HT1080 (cell line): ENCODE data around the gene MEF2C. TPM values are rescaled to one million over a fixed set of nuclear protein-coding genes. Genes with fewer than 3 reads are reported as not detected.
A peak's percentile ranks its signal among the peaks of the same experiment; 100 is the strongest.

Experiments
- DNase-seq: peaks from one replicate; pipeline ENCODE4 v3.0.0-alpha.2; 2015; ENCODE audit warnings: low read depth
- total RNA-seq: library from RNA; depleted of rRNA; stranded (reverse); fragments of >200 nt; shearing (Covaris generic); gene quantifications from 2 replicates; pipeline ENCODE4 v1.2.3, GENCODE V29; 2014

MEF2C gene
- total RNA-seq, 1 experiment from 2014 or later, result 2.2 TPM

DNA sequence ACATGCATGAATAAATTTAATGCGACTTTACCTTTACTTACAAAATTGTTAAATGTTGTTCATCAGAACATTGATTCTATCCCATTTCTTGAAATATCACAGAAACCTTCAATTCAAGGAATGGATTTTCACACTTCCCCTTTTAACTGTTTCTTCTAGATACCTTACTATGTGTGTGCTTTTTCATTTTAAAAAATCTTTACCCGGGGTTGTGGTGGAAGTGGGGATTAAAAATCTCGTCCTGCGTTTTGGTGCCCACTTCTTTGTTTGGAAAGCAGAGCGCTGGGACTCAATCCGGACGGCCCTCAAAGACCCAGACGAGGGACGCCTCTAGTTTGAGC is 5.8 kb upstream of the MEF2C start:
- no peak for DNase-seq

- no peak for DNase-seq
Measured at GRCh38 chr5:88888291-88888690, 5.3 kb upstream of the MEF2C start.

- DNase-seq, result no peak
Measured at GRCh38 chr5:88887342-88887741, 4.4 kb upstream of the MEF2C start.

- DNase-seq, result no peak
Measured at GRCh38 chr5:88886746-88887341, 3.9 kb upstream of the MEF2C start.

DNA sequence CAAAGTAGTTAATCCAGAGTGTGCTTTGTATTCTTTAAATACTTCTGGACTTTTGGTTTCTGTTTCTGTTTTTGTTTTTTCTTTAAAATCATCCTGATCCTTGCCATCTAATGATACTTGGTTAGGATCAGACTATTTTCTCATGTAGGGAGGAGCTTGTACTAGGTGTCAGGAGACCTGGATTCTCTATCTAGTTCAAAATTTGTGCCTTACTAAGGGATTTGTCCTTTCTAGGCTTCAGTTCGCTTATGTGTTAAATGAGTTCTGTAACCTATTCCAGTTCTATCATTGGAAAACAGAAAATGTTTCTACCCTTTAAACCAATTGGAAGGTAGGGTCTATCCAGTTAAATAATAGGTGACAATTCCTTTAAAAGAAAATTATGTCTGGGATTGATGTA is 3.3 kb upstream of the MEF2C start:
- no peak for DNase-seq

GRCh38 chr5:88885002-88885401 is 2.0 kb upstream of the MEF2C start:
- DNase-seq, result no peak

DNA sequence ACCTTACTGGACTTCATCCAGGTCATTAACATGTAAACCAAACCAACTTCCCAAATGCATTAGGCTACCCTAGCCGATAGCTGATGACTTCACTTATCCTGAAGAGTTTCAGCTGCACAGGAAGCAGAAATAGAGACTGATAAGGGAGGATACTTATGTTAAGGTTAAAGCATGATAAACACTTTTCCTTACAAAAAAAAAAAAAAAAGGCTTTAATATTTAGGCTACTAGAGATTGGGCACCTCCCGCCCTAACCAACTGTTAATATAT is 1.6 kb upstream of the MEF2C start:
- no peak for DNase-seq

DNA sequence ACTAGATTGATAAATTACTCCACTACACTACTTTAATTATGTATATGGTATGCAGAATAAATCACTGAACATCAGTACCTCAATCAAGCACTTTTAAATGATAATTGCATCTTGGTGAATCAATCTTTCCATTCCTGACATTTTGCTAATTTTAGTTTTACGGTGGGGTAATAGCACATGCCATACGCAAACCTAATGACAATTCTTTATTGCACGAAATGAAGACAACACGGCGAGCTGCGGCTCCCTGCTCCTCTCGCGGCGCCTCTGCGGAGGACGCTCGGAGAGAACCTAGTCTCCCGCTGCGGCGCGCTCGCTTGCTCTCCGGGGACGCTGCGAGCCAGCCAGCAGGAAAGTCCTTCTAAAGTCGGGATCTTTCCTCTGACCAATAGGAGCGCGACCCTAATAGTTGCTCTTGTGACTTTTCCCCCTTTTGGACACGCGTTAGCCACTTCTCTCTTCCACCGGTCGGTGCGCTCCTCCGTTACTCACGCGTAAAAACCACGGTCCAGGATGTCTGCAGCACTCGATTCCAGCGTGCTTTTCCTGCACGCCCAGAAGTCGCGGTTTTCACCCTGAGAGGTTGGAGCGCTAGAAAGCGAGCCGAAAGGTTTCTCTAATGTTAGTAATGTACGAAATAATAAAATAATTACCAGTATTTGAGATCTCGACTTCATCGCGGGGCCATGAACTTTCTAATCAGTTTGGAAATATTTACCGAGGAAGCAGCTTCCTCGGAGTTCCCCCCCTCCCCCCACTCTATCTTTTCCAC is 1.0 kb upstream of the MEF2C start:
- DNase-seq, result peak; percentile 67

DNA sequence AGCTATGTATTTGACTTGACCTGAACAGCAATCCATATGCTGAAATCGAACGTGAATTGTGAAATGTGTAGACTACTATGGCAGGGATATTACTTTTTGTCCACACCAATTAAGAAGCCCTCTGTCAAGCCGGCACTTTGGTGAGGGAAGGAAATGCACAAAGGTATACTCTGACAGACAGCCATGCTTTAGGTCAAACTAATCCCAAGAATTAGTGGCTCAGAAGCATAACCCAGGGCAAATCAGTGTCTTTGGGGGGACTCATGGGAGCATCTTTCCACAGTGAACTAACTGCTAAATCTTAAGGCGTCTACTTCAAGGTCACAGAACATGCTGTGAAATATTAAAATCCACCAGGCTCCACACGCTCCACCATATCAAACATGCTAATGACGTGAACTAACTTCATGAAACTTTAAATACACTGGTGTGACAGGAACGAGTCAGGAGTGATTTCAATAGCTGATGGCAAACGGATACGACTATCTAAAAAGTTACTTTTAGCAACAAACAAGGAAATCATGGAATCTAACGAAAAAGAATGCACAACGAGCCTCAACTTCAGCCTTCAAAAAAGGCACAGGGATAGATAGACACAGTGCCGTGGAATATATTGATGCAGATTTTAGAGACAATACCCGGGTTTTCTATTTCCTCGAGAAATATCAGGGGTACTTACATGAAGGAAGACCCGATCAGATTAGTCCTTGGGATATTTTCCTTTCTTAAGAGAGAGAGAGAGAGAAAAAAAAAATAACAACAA is 527 bp downstream of the MEF2C start:
- DNase-seq, result peak; percentile 17

- DNase-seq, result no peak
Measured at GRCh38 chr5:88881571-88881971, 1.4 kb downstream of the MEF2C start.

DNA sequence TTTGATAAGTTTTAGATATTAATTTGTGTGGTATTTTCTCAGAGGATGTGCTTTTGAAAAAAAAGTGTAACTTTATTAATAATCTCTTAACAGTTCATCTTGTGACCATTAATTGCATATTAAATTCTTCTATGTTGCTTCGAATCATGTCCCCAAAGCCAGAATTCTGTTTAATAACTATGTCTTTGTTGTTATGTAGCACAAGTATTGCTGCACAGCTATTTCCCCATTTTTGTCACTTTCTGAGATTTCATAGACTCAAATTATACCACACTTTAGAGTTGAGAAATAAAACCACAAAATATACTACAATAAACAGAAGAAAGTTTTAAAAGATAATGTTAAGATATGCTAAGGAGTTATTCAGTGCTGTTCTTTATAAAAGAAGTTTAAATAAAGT is 2.8 kb downstream of the MEF2C start:
- no peak for DNase-seq

DNA sequence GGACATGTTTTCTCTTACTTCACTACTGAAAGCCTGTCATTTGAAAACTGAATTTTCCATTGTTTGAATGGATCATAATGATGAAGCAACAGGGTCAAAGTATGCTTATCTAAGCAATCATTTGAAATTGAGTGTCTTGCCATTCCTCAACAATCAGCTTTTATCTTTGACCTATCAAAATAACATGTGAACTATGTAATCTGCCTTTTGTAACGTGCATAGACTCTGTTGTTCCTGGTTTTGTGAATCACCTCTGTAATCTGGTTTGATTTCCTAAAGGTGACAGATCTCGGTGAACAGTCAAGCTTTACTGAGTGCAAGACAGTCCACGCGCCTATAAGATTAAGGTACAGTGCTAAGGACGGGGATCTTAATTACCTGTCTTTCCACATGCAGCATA is 3.3 kb downstream of the MEF2C start:
- no peak for DNase-seq

DNA sequence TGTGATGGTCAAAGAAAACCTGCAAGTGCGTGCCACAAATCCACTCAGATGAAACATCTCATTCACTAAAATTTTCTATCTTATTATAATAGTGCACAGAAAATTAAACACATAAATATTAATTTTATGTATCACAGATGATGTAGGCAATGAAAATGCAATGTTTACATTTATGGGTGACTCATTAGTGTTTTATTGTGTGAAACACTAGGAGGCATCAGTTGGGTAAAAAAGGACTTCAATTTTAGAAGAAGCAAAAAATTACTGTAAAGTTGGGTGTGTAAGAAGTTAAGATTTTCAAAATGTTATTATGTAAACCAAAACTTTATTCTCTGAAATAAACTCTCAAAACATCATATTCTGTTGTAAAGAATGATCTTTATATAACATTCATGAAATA is 4.0 kb downstream of the MEF2C start:
- DNase-seq, result no peak

- no peak for DNase-seq
Measured at GRCh38 chr5:88877826-88878225, 5.2 kb downstream of the MEF2C start.

DNA sequence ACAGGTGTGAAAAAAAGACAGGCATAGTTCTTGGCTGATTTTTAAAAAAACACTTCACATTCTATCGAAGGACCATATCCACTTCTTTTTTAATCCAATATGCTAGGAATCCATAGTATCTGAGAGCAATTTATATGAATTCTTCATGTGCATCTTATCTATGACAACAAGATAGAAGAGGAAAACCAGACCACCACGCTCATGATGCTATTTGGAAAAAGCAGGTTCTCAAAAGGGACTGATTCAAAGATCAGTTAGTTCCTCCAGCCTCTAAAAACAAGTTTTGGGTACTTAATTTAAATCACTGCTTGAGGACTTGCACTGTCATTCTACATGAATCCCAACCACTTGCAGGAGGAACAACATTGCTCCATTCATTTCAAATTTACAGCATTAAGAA is 6.3 kb downstream of the MEF2C start:
- no peak for DNase-seq

GRCh38 chr5:88875341-88876234 is 7.4 kb downstream of the MEF2C start:
- DNase-seq, result no peak

- no peak for DNase-seq
Measured at GRCh38 chr5:88873447-88873846, 9.5 kb downstream of the MEF2C start.

- no peak for DNase-seq
Measured at GRCh38 chr5:88872971-88873370, 10.0 kb downstream of the MEF2C start.

DNA sequence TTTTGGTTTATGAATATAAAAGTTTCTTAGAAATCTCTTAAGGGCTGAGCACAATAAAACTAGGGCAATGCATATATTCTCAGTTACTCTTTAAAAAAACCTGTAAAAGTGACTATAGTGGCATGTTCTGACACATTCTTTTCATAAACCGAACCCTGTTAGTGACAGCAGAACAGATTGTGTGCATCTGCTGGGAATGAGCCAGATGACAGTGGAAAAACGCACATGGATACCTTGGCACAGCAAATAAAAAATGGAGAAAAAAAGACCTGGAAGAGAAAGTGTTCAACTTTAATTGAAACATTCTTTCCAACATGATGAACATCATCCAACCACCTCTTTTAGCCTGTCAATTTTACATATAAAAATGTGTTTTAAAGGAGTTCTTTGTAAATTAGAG is 12.7 kb downstream of the MEF2C start:
- DNase-seq, result no peak

- no peak for DNase-seq
Measured at GRCh38 chr5:88868468-88869068, 14.4 kb downstream of the MEF2C start.

GRCh38 chr5:88867638-88868037 is 15.3 kb downstream of the MEF2C start:
- no peak for DNase-seq

GRCh38 chr5:88863523-88863922 is 19.5 kb downstream of the MEF2C start:
- no peak for DNase-seq
